Measurements from ENCODE around the gene CCNG1.
A peak's percentile ranks its signal among the peaks of the same experiment; 100 is the strongest.
"Not testable (repeated sequence)": the region's sequence is repeated elsewhere in the genome, so short reads cannot be mapped to it uniquely, and the experiment has no call there.

Gene CCNG1

GRCh38 chr5:163437309-163438182 lies at the start of gene CCNG1:
Gene CCNG1, plus strand, starts transcription at chr5:163437595. Its CDS starts 1,662 bp downstream, at chr5:163439257.
- H3K36me3 ChIP-seq (ENCODE audit: control insufficient read depth in 5 of 5, insufficient read depth in 5 of 5, low read length in 5 of 5) = peaks cover 15 to 20% (median 16%) of the 10 kb centered on the region in 5 donors
- peaks cover 0 to 30% (median 22%) of the 10 kb centered on the region in 5 donors for H3K4me1 ChIP-seq (ENCODE audit: control insufficient read depth in 5 of 5, insufficient read depth in 5 of 5, low read length in 5 of 5)

DNA sequence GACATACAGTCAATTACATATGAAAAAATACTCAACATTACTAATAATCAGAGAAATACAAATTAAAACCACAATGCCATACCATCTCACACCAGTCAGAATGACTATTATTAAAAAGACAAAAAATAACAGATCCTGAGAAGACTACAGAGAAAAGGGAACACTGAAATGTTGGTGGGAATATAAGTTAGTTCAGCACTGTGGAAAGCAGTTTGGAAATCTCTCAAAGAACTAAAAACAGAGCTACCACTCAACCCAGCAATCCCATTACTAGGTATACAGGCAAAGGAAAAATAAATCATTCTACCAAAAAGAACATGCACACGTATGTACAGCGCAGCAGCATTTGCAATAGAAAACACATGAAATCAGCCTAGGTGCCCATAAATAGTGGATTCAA lies 41.6 kb upstream of the CCNG1 start:
- Histone ChIP-seq H3K27ac (ENCODE audit: low read depth, low read length) (no peak overlapping the region), H3K9me3 (ENCODE audit: control insufficient read depth in 5 of 5, low read length in 5 of 5) (peaks cover 0 to 2% (median 0%) of the 10 kb centered on the region in 5 donors), H3K4me1 (ENCODE audit: control insufficient read depth in 5 of 5, insufficient read depth in 5 of 5, low read length in 5 of 5) (no peaks in the 10 kb centered on the region), H3K36me3 (ENCODE audit: control insufficient read depth in 5 of 5, insufficient read depth in 5 of 5, low read length in 5 of 5) (no peaks in the 10 kb centered on the region), H3K27me3 (ENCODE audit: control insufficient read depth in 5 of 5, insufficient read depth in 4 of 5, low read length in 5 of 5) (no peaks in the 10 kb centered on the region), H3K9ac (ENCODE audit: low read length in 5 of 5) (no peak overlapping the region), H3K4me3 (ENCODE audit: low read depth in 1 of 5, low read length in 5 of 5) (no peak overlapping the region)

More at GRCh38 chr5:163437309-163438182, at the start of gene CCNG1:
- peak within 1 kb of the TSS; percentile 65 to 98 (median 95) for H3K9ac ChIP-seq (ENCODE audit: low read length in 5 of 5)
- H3K4me3 ChIP-seq (ENCODE audit: low read depth in 1 of 5, low read length in 5 of 5) = peak within 1 kb of the TSS; percentile 77 to 94 (median 84)
- peak within 1 kb of the TSS; percentile 95 for H3K27ac ChIP-seq (ENCODE audit: low read depth, low read length)
- H3K27me3 ChIP-seq (ENCODE audit: control insufficient read depth in 5 of 5, insufficient read depth in 4 of 5, low read length in 5 of 5) = no peaks in the 10 kb centered on the region
- no peaks in the 10 kb centered on the region for H3K9me3 ChIP-seq (ENCODE audit: control insufficient read depth in 5 of 5, low read length in 5 of 5)

DNA sequence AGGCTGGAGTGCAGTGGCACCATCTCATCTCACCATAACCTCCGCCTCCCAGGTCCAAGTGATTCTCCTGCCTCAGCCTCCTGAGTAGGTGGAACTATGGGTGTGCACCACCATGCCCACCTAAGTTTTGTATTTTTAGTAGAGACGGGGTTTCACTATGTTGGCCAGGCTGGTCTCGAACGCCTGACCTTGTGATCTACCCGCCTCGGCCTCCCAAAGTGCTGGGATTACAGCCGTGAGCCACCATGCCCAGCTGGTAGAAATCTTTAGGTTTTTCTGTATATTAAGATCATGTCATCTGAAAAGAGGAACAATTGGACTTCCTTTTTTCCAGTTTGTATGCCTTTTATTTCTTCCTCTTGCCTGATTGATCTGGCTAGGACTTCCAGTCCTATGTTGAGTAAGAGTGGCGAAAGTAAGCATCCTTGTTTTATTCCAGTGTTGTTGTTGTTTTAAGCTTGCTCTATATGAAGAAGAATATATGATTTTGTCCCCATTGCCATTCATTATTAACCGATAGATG lies 40.5 kb upstream of the CCNG1 start:
- H3K36me3 ChIP-seq (ENCODE audit: control insufficient read depth in 5 of 5, insufficient read depth in 5 of 5, low read length in 5 of 5); H3K4me3 ChIP-seq (ENCODE audit: low read depth in 1 of 5, low read length in 5 of 5); H3K9ac ChIP-seq (ENCODE audit: low read length in 5 of 5); H3K4me1 ChIP-seq (ENCODE audit: control insufficient read depth in 5 of 5, insufficient read depth in 5 of 5, low read length in 5 of 5); H3K9me3 ChIP-seq (ENCODE audit: control insufficient read depth in 5 of 5, low read length in 5 of 5); H3K27ac ChIP-seq (ENCODE audit: low read depth, low read length); H3K27me3 ChIP-seq (ENCODE audit: control insufficient read depth in 5 of 5, insufficient read depth in 4 of 5, low read length in 5 of 5): not testable (repeated sequence)

DNA sequence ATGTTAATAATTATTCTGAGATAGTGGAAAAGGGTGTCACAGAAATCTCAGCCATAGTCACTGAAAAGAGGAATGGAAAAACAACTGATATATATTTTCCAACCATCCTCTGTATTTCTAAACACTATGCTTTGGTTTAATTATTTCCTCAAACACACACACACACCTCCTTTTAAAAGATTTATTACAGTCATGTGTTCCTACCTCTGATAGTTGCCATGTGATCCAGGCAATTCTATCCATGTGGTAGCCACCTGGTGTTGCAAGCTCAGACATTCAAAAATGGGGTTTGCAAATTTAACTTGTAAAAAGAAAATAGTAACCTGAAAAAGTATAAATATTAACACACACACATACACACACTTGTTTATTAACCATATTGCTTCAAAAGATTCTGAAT lies 40.0 kb upstream of the CCNG1 start:
- H3K27ac ChIP-seq (ENCODE audit: low read depth, low read length) = no peak overlapping the region
- H3K4me1 ChIP-seq (ENCODE audit: control insufficient read depth in 5 of 5, insufficient read depth in 5 of 5, low read length in 5 of 5) = no peaks in the 10 kb centered on the region
- no peaks in the 10 kb centered on the region for H3K9me3 ChIP-seq (ENCODE audit: control insufficient read depth in 5 of 5, low read length in 5 of 5)
- no peaks in the 10 kb centered on the region for H3K36me3 ChIP-seq (ENCODE audit: control insufficient read depth in 5 of 5, insufficient read depth in 5 of 5, low read length in 5 of 5)
- H3K4me3 ChIP-seq (ENCODE audit: low read depth in 1 of 5, low read length in 5 of 5) = no peak overlapping the region
- H3K27me3 ChIP-seq (ENCODE audit: control insufficient read depth in 5 of 5, insufficient read depth in 4 of 5, low read length in 5 of 5) = no peaks in the 10 kb centered on the region
- no peak overlapping the region for H3K9ac ChIP-seq (ENCODE audit: low read length in 5 of 5)

DNA sequence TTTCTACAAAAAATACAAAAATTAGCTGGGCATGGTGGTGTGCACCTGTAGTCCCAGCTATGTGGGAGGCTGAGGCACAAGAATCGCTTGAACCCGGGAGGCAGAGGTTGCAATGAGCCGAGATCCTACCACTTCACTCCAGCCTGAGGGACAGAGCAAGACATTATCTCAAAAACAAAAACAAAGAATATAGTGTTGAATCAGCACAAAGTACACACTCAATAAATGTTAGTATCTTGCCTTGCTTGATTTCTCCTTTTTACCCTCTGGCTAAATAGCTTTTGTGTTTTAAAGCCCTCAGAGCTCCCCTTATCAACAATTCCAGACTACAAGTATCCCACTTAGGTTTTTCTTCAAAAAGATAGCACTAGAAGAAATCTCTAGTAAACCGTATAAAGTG lies 37.5 kb upstream of the CCNG1 start:
- no peak overlapping the region for H3K9ac ChIP-seq (ENCODE audit: low read length in 5 of 5)
- H3K27ac ChIP-seq (ENCODE audit: low read depth, low read length) = no peak overlapping the region
- H3K4me3 ChIP-seq (ENCODE audit: low read depth in 1 of 5, low read length in 5 of 5) = no peak overlapping the region
- no peaks in the 10 kb centered on the region for H3K27me3 ChIP-seq (ENCODE audit: control insufficient read depth in 5 of 5, insufficient read depth in 4 of 5, low read length in 5 of 5)
- H3K9me3 ChIP-seq (ENCODE audit: control insufficient read depth in 5 of 5, low read length in 5 of 5) = no peaks in the 10 kb centered on the region
- H3K4me1 ChIP-seq (ENCODE audit: control insufficient read depth in 5 of 5, insufficient read depth in 5 of 5, low read length in 5 of 5) = no peaks in the 10 kb centered on the region
- H3K36me3 ChIP-seq (ENCODE audit: control insufficient read depth in 5 of 5, insufficient read depth in 5 of 5, low read length in 5 of 5) = no peaks in the 10 kb centered on the region

DNA sequence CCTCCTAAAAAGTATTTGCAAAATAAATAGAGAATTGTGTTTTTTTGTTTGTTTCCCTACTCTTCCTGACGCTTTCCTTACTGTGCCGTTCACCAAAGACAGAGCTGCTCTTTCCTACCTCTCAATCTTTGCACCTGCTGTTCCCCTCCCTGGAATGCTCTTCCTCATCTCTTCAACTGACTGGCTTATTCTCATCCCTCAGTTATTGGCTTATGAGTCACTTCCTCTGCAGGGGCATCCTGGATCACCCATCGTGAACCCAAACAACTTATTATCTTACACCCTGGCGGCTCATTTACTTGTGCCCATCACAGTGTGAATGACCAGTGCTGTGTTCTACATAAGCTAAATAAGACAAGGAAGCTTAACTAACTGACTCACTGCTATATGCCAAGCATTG lies 36.1 kb upstream of the CCNG1 start:
- Histone ChIP-seq H3K27me3 (ENCODE audit: control insufficient read depth in 5 of 5, insufficient read depth in 4 of 5, low read length in 5 of 5) (no peaks in the 10 kb centered on the region), H3K27ac (ENCODE audit: low read depth, low read length) (no peak overlapping the region), H3K9ac (ENCODE audit: low read length in 5 of 5) (no peak overlapping the region), H3K9me3 (ENCODE audit: control insufficient read depth in 5 of 5, low read length in 5 of 5) (no peaks in the 10 kb centered on the region), H3K4me3 (ENCODE audit: low read depth in 1 of 5, low read length in 5 of 5) (no peak overlapping the region), H3K36me3 (ENCODE audit: control insufficient read depth in 5 of 5, insufficient read depth in 5 of 5, low read length in 5 of 5) (no peaks in the 10 kb centered on the region), H3K4me1 (ENCODE audit: control insufficient read depth in 5 of 5, insufficient read depth in 5 of 5, low read length in 5 of 5) (no peaks in the 10 kb centered on the region)

DNA sequence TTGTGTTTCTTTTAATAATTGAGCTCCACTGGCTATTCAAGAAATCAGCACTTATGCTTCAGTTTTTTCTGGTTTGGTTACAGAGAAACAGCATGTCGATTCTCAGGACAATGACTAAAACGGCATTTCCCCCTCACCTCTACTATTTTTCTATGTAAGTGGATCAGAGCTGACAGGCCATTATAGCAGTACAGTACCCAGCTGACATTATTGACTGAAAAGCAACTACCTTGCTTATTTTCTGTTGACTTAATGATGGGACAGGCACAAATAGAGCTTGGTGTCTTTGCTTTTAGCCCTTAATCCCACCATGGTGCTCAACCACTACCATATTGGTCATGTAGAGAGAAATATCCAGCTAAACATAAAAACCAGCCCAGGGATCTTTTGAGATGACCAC lies 35.4 kb upstream of the CCNG1 start:
- no peak overlapping the region for H3K4me3 ChIP-seq (ENCODE audit: low read depth in 1 of 5, low read length in 5 of 5)
- H3K36me3 ChIP-seq (ENCODE audit: control insufficient read depth in 5 of 5, insufficient read depth in 5 of 5, low read length in 5 of 5) = no peaks in the 10 kb centered on the region

GRCh38 chr5:163404364-163405173 lies 32.8 kb upstream of the CCNG1 start:
- H3K27ac ChIP-seq (ENCODE audit: low read depth, low read length) = no peak overlapping the region

More for the DNA sequence above, 35.4 kb upstream of the CCNG1 start:
- no peak overlapping the region for H3K9ac ChIP-seq (ENCODE audit: low read length in 5 of 5)
- H3K4me1 ChIP-seq (ENCODE audit: control insufficient read depth in 5 of 5, insufficient read depth in 5 of 5, low read length in 5 of 5) = no peaks in the 10 kb centered on the region
- H3K9me3 ChIP-seq (ENCODE audit: control insufficient read depth in 5 of 5, low read length in 5 of 5) = no peaks in the 10 kb centered on the region
- H3K27me3 ChIP-seq (ENCODE audit: control insufficient read depth in 5 of 5, insufficient read depth in 4 of 5, low read length in 5 of 5) = no peaks in the 10 kb centered on the region
- H3K27ac ChIP-seq (ENCODE audit: low read depth, low read length) = no peak overlapping the region

DNA sequence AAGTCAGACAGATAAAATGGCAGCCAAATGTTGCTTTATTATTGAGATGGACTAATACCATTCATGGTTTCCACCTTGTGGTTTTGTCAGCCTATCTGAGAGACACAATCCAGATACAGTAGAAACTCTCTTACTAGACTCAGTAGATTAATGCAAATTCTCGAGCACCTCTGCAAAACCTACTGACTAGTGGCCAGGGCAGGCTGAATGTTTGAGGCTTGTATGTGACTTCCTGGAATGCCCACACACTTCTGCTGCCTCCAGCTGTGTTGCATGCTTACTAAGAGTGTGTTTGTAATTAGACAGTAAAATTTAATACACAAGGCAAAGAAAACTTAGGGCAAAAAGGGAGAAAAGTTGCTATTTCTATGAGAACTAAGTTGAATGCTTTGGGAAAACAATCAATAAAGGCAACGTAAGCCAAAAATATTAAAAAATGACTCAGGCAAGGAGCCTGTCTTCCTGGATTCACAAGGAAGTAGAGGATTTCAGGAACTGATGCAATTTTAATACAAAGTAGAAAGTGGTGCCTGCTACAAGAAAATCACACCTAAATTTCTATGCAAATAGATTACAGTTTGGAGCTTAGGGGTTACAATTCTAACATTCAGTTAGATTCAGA lies 30.2 kb upstream of the CCNG1 start:
- Histone ChIP-seq H3K27ac (ENCODE audit: low read depth, low read length) (no peak overlapping the region), H3K27me3 (ENCODE audit: control insufficient read depth in 5 of 5, insufficient read depth in 4 of 5, low read length in 5 of 5) (no peaks in the 10 kb centered on the region), H3K36me3 (ENCODE audit: control insufficient read depth in 5 of 5, insufficient read depth in 5 of 5, low read length in 5 of 5) (no peaks in the 10 kb centered on the region)

More at GRCh38 chr5:163404364-163405173, 32.8 kb upstream of the CCNG1 start:
- Histone ChIP-seq H3K9ac (ENCODE audit: low read length in 5 of 5) (no peak overlapping the region), H3K4me3 (ENCODE audit: low read depth in 1 of 5, low read length in 5 of 5) (no peak overlapping the region), H3K36me3 (ENCODE audit: control insufficient read depth in 5 of 5, insufficient read depth in 5 of 5, low read length in 5 of 5) (no peaks in the 10 kb centered on the region), H3K4me1 (ENCODE audit: control insufficient read depth in 5 of 5, insufficient read depth in 5 of 5, low read length in 5 of 5) (peaks cover 0 to 10% (median 9%) of the 10 kb centered on the region in 5 donors), H3K27me3 (ENCODE audit: control insufficient read depth in 5 of 5, insufficient read depth in 4 of 5, low read length in 5 of 5) (no peaks in the 10 kb centered on the region), H3K9me3 (ENCODE audit: control insufficient read depth in 5 of 5, low read length in 5 of 5) (no peaks in the 10 kb centered on the region)

More for the DNA sequence above, 30.2 kb upstream of the CCNG1 start:
- no peak overlapping the region for H3K4me3 ChIP-seq (ENCODE audit: low read depth in 1 of 5, low read length in 5 of 5)
- no peak overlapping the region for H3K9ac ChIP-seq (ENCODE audit: low read length in 5 of 5)
- H3K4me1 ChIP-seq (ENCODE audit: control insufficient read depth in 5 of 5, insufficient read depth in 5 of 5, low read length in 5 of 5) = peaks cover 0 to 10% (median 9%) of the 10 kb centered on the region in 5 donors
- H3K9me3 ChIP-seq (ENCODE audit: control insufficient read depth in 5 of 5, low read length in 5 of 5) = no peaks in the 10 kb centered on the region
